Activated naive CD8-positive, alpha-beta T cell treated with anti-CD3 and anti-CD28 coated beads, Interleukin-2, amount 10 ng/mL, durations not matched to agents 7 days and 5 days (primary cell): Measurements from ENCODE around the gene TBC1D10B. TPM values are rescaled to one million over a fixed set of nuclear protein-coding genes. Genes with fewer than 3 reads are reported as not detected.

Experiments
- ATAC-seq: fragments of 150-1000 bp; cut with Tn5 transposase; one replicate; pipeline ENCODE4 v1.10.0; 2021; ENCODE audit warnings: low read depth, moderate library complexity
- POLR2A ChIA-PET: fragments of 350-600 bp; sonication (Branson Sonifier 250); formaldehyde crosslinking; loops from one replicate; lab custom pipeline; 2021; ENCODE audit warnings: antibody characterized with exemption; lab: Charles Lee
- DNase-seq: peaks from one replicate; pipeline ENCODE4 v3.0.0; 2021
- H3K27ac Mint-ChIP-seq: one replicate; pipeline ENCODE4 v1.8.0; 2022; ENCODE audit warnings: mild to moderate bottlenecking, mixed read lengths
- H3K27me3 Mint-ChIP-seq: one replicate; pipeline ENCODE4 v1.8.0; 2022; ENCODE audit warnings: mild to moderate bottlenecking, moderate library complexity, mixed read lengths
- H3K36me3 Mint-ChIP-seq: one replicate; pipeline ENCODE4 v1.8.0; 2021; ENCODE audit warnings: mild to moderate bottlenecking, mixed read lengths
- H3K4me1 Mint-ChIP-seq: one replicate; pipeline ENCODE4 v1.8.0; 2021; ENCODE audit warnings: mixed read lengths
- H3K4me3 Mint-ChIP-seq: one replicate; pipeline ENCODE4 v1.8.0; 2022; ENCODE audit warnings: mild to moderate bottlenecking, moderate library complexity, mixed read lengths
- H3K9me3 Mint-ChIP-seq: one replicate; pipeline ENCODE4 v1.8.0; 2021; ENCODE audit warnings: mixed read lengths
- total RNA-seq, 2 experiments: library from RNA; stranded (reverse); gene quantifications; one replicate each; pipeline ENCODE4 v1.2.3, GENCODE V29; 2021

The TBC1D10B gene
- total RNA-seq, 2 experiments from 2014 or later: 63.6 to 69.8 TPM

GRCh38 chr16:30355144-30355953, 14.9 kb downstream of the TBC1D10B start, which contains the start of gene CD2BP2:
CD2BP2 (minus strand) TSS chr16:30355308; CDS start chr16:30354681, 627 bp downstream.
- POLR2A ChIA-PET: interaction anchor here (1.1 to 2.7 kb wide), 10 partner anchors 9 to 263 kb away, joined by 4 to 13 read pairs (median 6); partner anchors contain the start of genes SEPTIN1, TBC1D10B and ZNF48
- Mint-ChIP-seq H3K9me3 (no peaks in the 10 kb centered on the region), H3K27ac (peak within 1 kb of the TSS; percentile 90), H3K4me1 (peaks cover 31% of the 10 kb centered on the region), H3K27me3 (no peaks in the 10 kb centered on the region), H3K4me3 (peak within 1 kb of the TSS; percentile 94), H3K36me3 (peaks cover 13% of the 10 kb centered on the region)
- DNase-seq: peak; percentile 88
- peak; percentile 81 for ATAC-seq

GRCh38 chr16:30354423-30355143, 15.7 kb downstream of the TBC1D10B start:
- Mint-ChIP-seq H3K4me3 (peak overlapping the region; percentile 94), H3K4me1 (peaks cover 37% of the 10 kb centered on the region), H3K27me3 (no peaks in the 10 kb centered on the region), H3K27ac (peak overlapping the region; percentile 90), H3K36me3 (peaks cover 15% of the 10 kb centered on the region), H3K9me3 (no peaks in the 10 kb centered on the region)
- DNase-seq: no peak
- POLR2A ChIA-PET: interaction anchor here (0.6 to 2.7 kb wide), 12 partner anchors 8 to 262 kb away, joined by 3 to 13 read pairs (median 6); partner anchors contain the start of genes SEPTIN1, TBC1D10B and ZNF48
- peak; percentile 42 for ATAC-seq

- POLR2A ChIA-PET: interaction anchor here (1.2 to 2.7 kb wide), 6 partner anchors 7 to 56 kb away, joined by 5 to 13 read pairs (median 8); partner anchors contain the start of genes SEPTIN1 and TBC1D10B
- Mint-ChIP-seq H3K4me1 (peaks cover 44% of the 10 kb centered on the region), H3K27me3 (no peaks in the 10 kb centered on the region), H3K27ac (no peak overlapping the region), H3K36me3 (peaks cover 19% of the 10 kb centered on the region), H3K4me3 (peak overlapping the region; percentile 94), H3K9me3 (no peaks in the 10 kb centered on the region)
- no peak for DNase-seq
- no peak for ATAC-seq
Measured at GRCh38 chr16:30353438-30354129, 16.7 kb downstream of the TBC1D10B start.

GRCh38 chr16:30352488-30353401, 17.5 kb downstream of the TBC1D10B start:
- POLR2A ChIA-PET: interaction anchor here (2.7 kb wide), 1 partner anchor 17 kb away, joined by 13 read pairs; no protein-coding TSS in a partner anchor
- ATAC-seq (no peak), DNase-seq (no peak)
- Mint-ChIP-seq H3K27me3 (no peaks in the 10 kb centered on the region), H3K36me3 (peaks cover 19% of the 10 kb centered on the region), H3K4me1 (peaks cover 44% of the 10 kb centered on the region), H3K27ac (no peak overlapping the region), H3K9me3 (no peaks in the 10 kb centered on the region), H3K4me3 (peak overlapping the region; percentile 24)

- H3K4me3 Mint-ChIP-seq: no peak overlapping the region
- POLR2A ChIA-PET: no interaction called here
- no peaks in the 10 kb centered on the region for H3K27me3 Mint-ChIP-seq
- ATAC-seq (no peak), DNase-seq (no peak)
- no peaks in the 10 kb centered on the region for H3K9me3 Mint-ChIP-seq
- peak overlapping the region; percentile 9 for H3K27ac Mint-ChIP-seq
- peaks cover 40% of the 10 kb centered on the region for H3K4me1 Mint-ChIP-seq
- H3K36me3 Mint-ChIP-seq: peaks cover 19% of the 10 kb centered on the region
Measured at GRCh38 chr16:30351586-30352419, 18.5 kb downstream of the TBC1D10B start.

GRCh38 chr16:30351001-30351441, 19.3 kb downstream of the TBC1D10B start:
- H3K9me3 Mint-ChIP-seq: no peaks in the 10 kb centered on the region
- no peak overlapping the region for H3K4me3 Mint-ChIP-seq
- DNase-seq (no peak), ATAC-seq (no peak)
- H3K4me1 Mint-ChIP-seq: peaks cover 36% of the 10 kb centered on the region
- peaks cover 19% of the 10 kb centered on the region for H3K36me3 Mint-ChIP-seq
- H3K27ac Mint-ChIP-seq: no peak overlapping the region
- POLR2A ChIA-PET: no interaction called here
- no peaks in the 10 kb centered on the region for H3K27me3 Mint-ChIP-seq

- ATAC-seq: peak; percentile 9
- POLR2A ChIA-PET: no interaction called here
- peak overlapping the region; percentile 72 for H3K27ac Mint-ChIP-seq
- H3K27me3 Mint-ChIP-seq: no peaks in the 10 kb centered on the region
- no peaks in the 10 kb centered on the region for H3K9me3 Mint-ChIP-seq
- no peak overlapping the region for H3K4me3 Mint-ChIP-seq
- H3K4me1 Mint-ChIP-seq: peaks cover 33% of the 10 kb centered on the region
- peaks cover 19% of the 10 kb centered on the region for H3K36me3 Mint-ChIP-seq
- DNase-seq: no peak
Measured at GRCh38 chr16:30350134-30350871, 20.0 kb downstream of the TBC1D10B start.

- POLR2A ChIA-PET: no interaction called here
- Mint-ChIP-seq H3K27me3 (no peaks in the 10 kb centered on the region), H3K27ac (peak overlapping the region; percentile 66), H3K9me3 (no peaks in the 10 kb centered on the region), H3K36me3 (peaks cover 19% of the 10 kb centered on the region), H3K4me3 (no peak overlapping the region), H3K4me1 (peaks cover 31% of the 10 kb centered on the region)
- DNase-seq (no peak), ATAC-seq (no peak)
Measured at GRCh38 chr16:30349675-30350074, 20.6 kb downstream of the TBC1D10B start.

- H3K36me3 Mint-ChIP-seq: peaks cover 15% of the 10 kb centered on the region
- H3K27ac Mint-ChIP-seq: peak overlapping the region; percentile 66
- H3K4me3 Mint-ChIP-seq: no peak overlapping the region
- ATAC-seq (no peak), DNase-seq (no peak)
- POLR2A ChIA-PET: interaction anchor here (0.6 kb wide), 1 partner anchor 542 kb away, joined by 3 read pairs; no protein-coding TSS in a partner anchor
- H3K27me3 Mint-ChIP-seq: no peaks in the 10 kb centered on the region
- H3K9me3 Mint-ChIP-seq: no peaks in the 10 kb centered on the region
- H3K4me1 Mint-ChIP-seq: peaks cover 24% of the 10 kb centered on the region
Measured at GRCh38 chr16:30348929-30349328, 21.4 kb downstream of the TBC1D10B start.

- POLR2A ChIA-PET: no interaction called here
Measured at GRCh38 chr16:30348113-30348512, 22.2 kb downstream of the TBC1D10B start.

GRCh38 chr16:30346286-30346685, 24.0 kb downstream of the TBC1D10B start:
- Mint-ChIP-seq H3K36me3 (peaks cover 10% of the 10 kb centered on the region), H3K4me3 (no peak overlapping the region), H3K27ac (no peak overlapping the region), H3K27me3 (no peaks in the 10 kb centered on the region), H3K9me3 (no peaks in the 10 kb centered on the region), H3K4me1 (peaks cover 18% of the 10 kb centered on the region)
- ATAC-seq (no peak), DNase-seq (no peak)
- POLR2A ChIA-PET: interaction anchor here (0.6 to 1.5 kb wide), 2 partner anchors 9 to 347 kb away, joined by 4 to 5 read pairs; partner anchors contain the start of gene CD2BP2

More at GRCh38 chr16:30348113-30348512, 22.2 kb downstream of the TBC1D10B start:
- Mint-ChIP-seq H3K9me3 (no peaks in the 10 kb centered on the region), H3K4me3 (no peak overlapping the region), H3K27ac (no peak overlapping the region), H3K36me3 (peaks cover 14% of the 10 kb centered on the region), H3K4me1 (peaks cover 21% of the 10 kb centered on the region), H3K27me3 (no peaks in the 10 kb centered on the region)
- no peak for ATAC-seq
- no peak for DNase-seq
